BLaER1 treated with 17β-estradiol and CSF1 and Interleukin-3, amounts not matched to agents 10 nM and 100 nM (cell line): ENCODE data around the gene ANKRD37.

Experiments
- H3K27ac ChIP-seq, 11 experiments: shearing (Covaris generic); formaldehyde crosslinking; 2 replicates each; pipeline ENCODE4 v1.8.1; 2022
- H3K27me3 ChIP-seq, 11 experiments: shearing (Covaris generic); formaldehyde crosslinking; 2 replicates each; pipeline ENCODE4 v1.8.1; 2022
- H3K36me3 ChIP-seq, 11 experiments: shearing (Covaris generic); formaldehyde crosslinking; 2 replicates each; pipeline ENCODE4 v1.8.1; 2022
- H3K4me1 ChIP-seq, 10 experiments: shearing (Covaris generic); formaldehyde crosslinking; 2 replicates each; pipeline ENCODE4 v1.8.1; 2022
- H3K4me2 ChIP-seq, 11 experiments: shearing (Covaris generic); formaldehyde crosslinking; 2 replicates each; pipeline ENCODE4 v1.8.1; 2022
- H3K4me3 ChIP-seq, 10 experiments: shearing (Covaris generic); formaldehyde crosslinking; 2 replicates each; pipeline ENCODE4 v1.8.1; 2022
- H3K9ac ChIP-seq, 11 experiments: shearing (Covaris generic); formaldehyde crosslinking; 2 replicates each; pipeline ENCODE4 v1.8.1; 2022
- H3K9me3 ChIP-seq, 11 experiments: shearing (Covaris generic); formaldehyde crosslinking; replicated peaks in 1 of 11; 2 replicates each; pipeline ENCODE4 v1.8.1; 2022
- H4K20me1 ChIP-seq, 11 experiments: shearing (Covaris generic); formaldehyde crosslinking; 2 replicates each; pipeline ENCODE4 v1.8.1; 2022
- Cebpa-rat ChIP-seq, 11 experiments: shearing (Covaris generic); IDR thresholded peaks; 2 replicates each; pipeline ENCODE4 v1.8.1; 2022

ANKRD37 gene

GRCh38 chr4:185445209-185445608 lies 48.6 kb downstream of the ANKRD37 start:
- Histone ChIP-seq H3K9me3 (no peaks in the 10 kb centered on the region), H3K9ac (no peak overlapping the region), H3K27me3 (no peaks in the 10 kb centered on the region), H3K4me1 (no peaks in the 10 kb centered on the region), H3K27ac (no peak overlapping the region), H3K4me2 (no peak overlapping the region), H4K20me1 (no peaks in the 10 kb centered on the region), H3K36me3 (no peaks in the 10 kb centered on the region; a peak in 1 of 22 replicates), H3K4me3 (no peak overlapping the region)
- TF ChIP-seq Cebpa-rat (IDR thresholded peaks at IDR 0.05), result no peak
